Activated naive CD4-positive, alpha-beta T cell treated with anti-CD3 and anti-CD28 coated beads for 36 hours (primary cell): ENCODE results near the gene C19orf67. TPM values are rescaled to one million over a fixed set of nuclear protein-coding genes. Genes with fewer than 3 reads are reported as not detected.

Experiments used
- CTCF ChIA-PET: fragments of 350-600 bp; sonication (Branson Sonifier 250); formaldehyde crosslinking; loops from one replicate; lab custom pipeline; 2021; ENCODE audit warnings: antibody characterized with exemption; lab: Charles Lee
- DNase-seq: peaks from one replicate; pipeline ENCODE4 v3.0.0-alpha.2; 2020
- H3K27ac Mint-ChIP-seq: one replicate; pipeline ENCODE4 v1.8.0; 2021; ENCODE audit warnings: mild to moderate bottlenecking, mixed read lengths
- H3K27me3 Mint-ChIP-seq: one replicate; pipeline ENCODE4 v1.8.0; 2021; ENCODE audit warnings: low read depth, mixed read lengths
- H3K36me3 Mint-ChIP-seq: one replicate; pipeline ENCODE4 v1.8.0; 2021; ENCODE audit warnings: low read depth, mixed read lengths
- H3K4me1 Mint-ChIP-seq: one replicate; pipeline ENCODE4 v1.8.0; 2021; ENCODE audit warnings: low read depth, mixed read lengths
- H3K4me3 Mint-ChIP-seq: one replicate; pipeline ENCODE4 v1.8.0; 2021; ENCODE audit warnings: mild to moderate bottlenecking, moderate library complexity, mixed read lengths
- H3K9me3 Mint-ChIP-seq: one replicate; pipeline ENCODE4 v1.8.0; 2021; ENCODE audit warnings: mixed read lengths
- intact Hi-C: fragments of 100-400 bp; cut with micrococcal nuclease; formaldehyde crosslinking; loops from one replicate; pipeline ENCODE4 v1.15.1; 2023
- total RNA-seq, 2 experiments: library from RNA; stranded (reverse); gene quantifications; one replicate each; pipeline ENCODE4 v1.2.3, GENCODE V29; 2021

C19orf67 gene
- total RNA-seq, 2 experiments from 2014 or later: not detected

DNA sequence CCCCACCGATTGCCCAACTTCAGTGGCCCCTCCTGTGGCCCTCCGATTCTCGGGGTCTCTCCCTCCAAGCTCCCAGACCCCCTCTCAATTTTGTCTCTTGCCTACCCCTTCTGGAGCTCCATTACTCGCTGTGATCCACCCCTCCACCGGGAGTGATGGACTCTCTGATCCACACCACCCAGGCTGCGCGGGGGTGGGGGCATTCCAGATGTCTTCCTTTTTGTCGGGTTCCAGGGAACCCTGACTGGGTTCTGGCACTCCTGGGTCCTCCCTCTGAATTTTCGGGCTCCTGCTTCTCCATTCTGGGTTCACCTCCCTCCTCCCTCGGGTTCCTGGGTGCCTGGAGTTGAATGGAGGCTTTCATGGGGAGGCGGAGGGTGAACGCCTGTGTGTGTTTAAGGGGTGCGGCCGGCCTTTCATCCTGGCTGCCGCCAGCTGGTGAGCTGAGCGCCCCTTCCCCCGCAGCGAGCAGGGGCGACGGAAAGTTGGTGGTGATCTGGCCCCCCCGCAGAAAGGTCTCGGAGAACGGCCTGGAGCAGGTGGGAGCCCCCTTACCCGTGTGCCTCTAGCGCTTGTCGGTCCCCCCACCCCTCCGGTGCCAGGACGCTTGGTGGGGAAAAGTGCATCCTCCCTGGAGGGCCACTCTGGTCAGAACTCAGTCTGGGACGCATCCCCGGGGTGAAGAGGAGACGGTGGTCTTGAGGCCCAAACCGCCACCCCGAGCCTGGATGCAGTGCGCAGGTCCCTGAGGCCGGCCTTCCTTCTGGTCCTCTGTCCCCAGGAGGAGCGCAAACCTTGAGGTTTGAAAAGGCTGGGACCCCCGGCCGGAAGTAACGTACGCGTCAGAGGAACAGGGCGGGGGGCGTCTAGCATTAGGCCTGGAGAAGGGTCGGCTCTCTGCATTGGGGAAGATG, 11.4 kb downstream of the C19orf67 start:
- peaks cover 4% of the 10 kb centered on the region for H3K27me3 Mint-ChIP-seq
- H3K36me3 Mint-ChIP-seq: no peaks in the 10 kb centered on the region
- H3K4me3 Mint-ChIP-seq: peak overlapping the region; percentile 80
- H3K27ac Mint-ChIP-seq: no peak overlapping the region
- DNase-seq: peak; percentile 40
- H3K9me3 Mint-ChIP-seq: no peaks in the 10 kb centered on the region
- intact Hi-C loops: loop anchor here (1.0 to 5.0 kb wide), 6 partner anchors 7 to 122 kb away; partner anchors contain the start of gene DCAF15
- peaks cover 10% of the 10 kb centered on the region for H3K4me1 Mint-ChIP-seq
- CTCF ChIA-PET: interaction anchor here (0.6 to 2.4 kb wide), 15 partner anchors 8 to 195 kb away, joined by 3 to 13 read pairs (median 3); no protein-coding TSS in a partner anchor

DNA sequence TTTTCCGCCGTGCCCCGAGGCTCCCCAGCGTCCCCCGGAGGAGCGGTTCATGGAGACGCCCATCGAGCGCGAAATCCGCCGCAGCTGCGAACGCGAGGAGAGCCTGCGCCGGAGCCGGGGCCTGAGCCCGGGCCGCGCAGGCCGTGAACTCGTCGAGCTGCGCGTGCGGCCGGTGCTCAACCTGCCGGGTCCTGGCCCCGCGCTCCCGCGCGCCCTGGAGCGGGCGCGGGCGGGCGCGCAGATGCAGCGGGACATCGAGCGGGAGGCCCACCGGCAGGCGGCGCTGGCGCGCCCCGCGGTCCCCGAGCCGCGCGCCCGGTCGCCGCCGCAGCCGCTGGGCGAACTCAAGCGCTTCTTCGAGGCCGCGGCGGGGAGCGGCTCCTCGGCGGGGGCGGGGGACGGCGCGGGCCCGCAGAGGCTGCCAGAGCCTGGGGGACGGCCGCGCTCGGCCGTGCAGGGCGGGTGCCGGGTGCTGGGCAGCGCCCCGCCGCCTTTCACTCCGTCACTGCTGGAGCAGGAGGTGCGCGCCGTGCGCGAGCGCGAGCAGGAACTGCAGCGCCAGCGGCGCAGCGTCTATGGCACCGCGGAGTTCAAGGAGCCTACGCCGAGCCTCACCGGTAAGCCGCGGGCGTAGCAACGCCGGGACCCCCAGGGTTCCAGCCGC, 12.2 kb downstream of the C19orf67 start:
- H3K4me3 Mint-ChIP-seq: peak overlapping the region; percentile 80
- no peak overlapping the region for H3K27ac Mint-ChIP-seq
- peaks cover 4% of the 10 kb centered on the region for H3K27me3 Mint-ChIP-seq
- H3K4me1 Mint-ChIP-seq: peaks cover 10% of the 10 kb centered on the region
- intact Hi-C loops: loop anchor here (1.0 to 5.0 kb wide), 5 partner anchors 8 to 121 kb away; partner anchors contain the start of gene DCAF15
- no peaks in the 10 kb centered on the region for H3K9me3 Mint-ChIP-seq
- H3K36me3 Mint-ChIP-seq: no peaks in the 10 kb centered on the region
- CTCF ChIA-PET: interaction anchor here (0.7 to 2.4 kb wide), 16 partner anchors 9 to 194 kb away, joined by 3 to 13 read pairs (median 3); partner anchors contain the start of gene ASF1B
- peak; percentile 75 for DNase-seq

DNA sequence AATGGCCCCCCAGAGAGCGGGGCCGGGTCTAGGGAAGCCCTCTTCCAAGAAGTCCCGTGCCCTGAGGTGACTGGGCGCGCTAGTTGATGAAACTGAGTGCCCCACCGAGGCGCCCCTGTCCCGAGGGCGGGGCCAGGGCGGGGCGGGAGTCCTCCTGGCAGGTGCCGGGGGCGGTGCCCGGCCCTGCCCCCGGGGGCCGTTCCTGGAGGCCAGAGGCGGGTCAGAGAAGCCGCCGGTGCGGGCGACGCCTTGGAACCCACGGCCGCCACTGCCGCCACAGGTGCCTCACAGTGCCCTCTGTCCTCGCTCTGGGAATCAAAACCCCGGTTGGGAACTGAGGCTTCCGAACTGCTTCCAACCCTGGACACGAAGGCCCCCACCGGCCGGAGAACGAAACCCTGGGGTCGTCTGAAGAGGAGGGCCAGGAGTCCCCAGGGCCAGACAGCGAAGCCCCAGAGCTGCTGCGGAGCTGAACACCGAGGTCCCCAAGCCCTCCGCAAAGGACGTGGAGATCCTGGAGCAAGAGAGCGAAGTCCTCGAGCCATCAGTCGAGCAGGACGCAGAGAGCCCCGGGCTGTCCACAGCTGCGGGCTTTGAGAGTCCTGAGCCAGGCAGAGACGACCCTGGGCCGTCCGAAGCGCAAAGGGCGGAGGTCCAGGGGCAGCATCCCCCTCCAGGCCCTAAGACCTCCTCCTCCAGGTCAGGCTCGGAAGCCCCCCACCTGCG, 12.9 kb downstream of the C19orf67 start, which contains the start of gene MISP3:
MISP3 (plus strand) TSS at position 252 of the 726 bp plus-strand sequence. CDS start 524 bp downstream, outside the sequence.
- H3K4me3 Mint-ChIP-seq: peak within 1 kb of the TSS; percentile 80
- H3K36me3 Mint-ChIP-seq: no peaks in the 10 kb centered on the region
- H3K4me1 Mint-ChIP-seq: peaks cover 10% of the 10 kb centered on the region
- H3K9me3 Mint-ChIP-seq: no peaks in the 10 kb centered on the region
- H3K27ac Mint-ChIP-seq: no peak within 1 kb of the TSS
- CTCF ChIA-PET: interaction anchor here (0.8 to 4.6 kb wide), 16 partner anchors 10 to 214 kb away, joined by 3 to 55 read pairs (median 4); partner anchors contain the start of genes ASF1B, BRME1, CC2D1A and PALM3
- peaks cover 4% of the 10 kb centered on the region for H3K27me3 Mint-ChIP-seq
- peak; percentile 30 for DNase-seq
- intact Hi-C loops: loop anchor here (1.0 to 5.0 kb wide), 5 partner anchors 9 to 120 kb away; partner anchors contain the start of gene DCAF15

DNA sequence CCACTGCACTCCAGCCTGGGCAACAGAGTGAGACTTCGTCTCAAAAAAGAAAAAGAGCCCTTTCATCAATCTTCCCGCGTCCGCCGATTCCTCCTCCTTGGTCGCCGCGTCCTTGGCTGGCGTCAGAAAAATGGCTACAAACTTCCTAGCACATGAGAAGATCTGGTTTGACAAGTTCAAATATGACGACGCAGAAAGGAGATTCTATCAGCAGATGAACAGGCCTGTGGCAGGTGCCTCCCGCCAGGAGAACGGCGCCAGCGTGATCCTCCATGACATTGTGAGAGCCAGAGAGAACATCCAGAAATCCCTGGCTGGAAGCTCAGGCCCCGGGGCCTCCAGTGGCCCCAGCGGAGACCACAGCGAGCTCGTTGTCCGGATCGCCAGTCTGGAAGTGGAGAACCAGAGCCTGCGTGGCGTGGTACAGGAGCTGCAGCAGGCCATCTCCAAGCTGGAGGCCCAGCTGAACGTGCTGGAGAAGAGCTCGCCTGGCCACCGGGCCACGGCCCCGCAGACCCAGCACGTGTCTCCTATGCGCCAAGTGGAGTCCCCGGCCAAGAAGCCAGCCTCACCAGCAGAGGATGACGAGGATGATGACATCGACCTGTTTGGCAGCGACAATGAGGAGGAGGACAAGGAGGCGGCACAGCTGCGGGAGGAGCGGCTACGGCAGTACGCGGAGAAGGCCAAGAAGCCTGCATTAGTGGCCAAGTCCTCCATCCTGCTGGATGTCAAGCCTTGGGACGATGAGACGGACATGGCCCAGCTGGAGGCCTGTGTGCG, 15.1 kb downstream of the C19orf67 start:
- no peak overlapping the region for H3K27ac Mint-ChIP-seq
- no peak for DNase-seq
- H3K4me3 Mint-ChIP-seq: no peak overlapping the region
- H3K27me3 Mint-ChIP-seq: peaks cover 4% of the 10 kb centered on the region
- intact Hi-C loops: loop anchor here (5.0 kb wide), 1 partner anchor 118 kb away; the partner anchor contains the start of gene DCAF15
- CTCF ChIA-PET: interaction anchor here (0.6 to 4.6 kb wide), 11 partner anchors 8 to 292 kb away, joined by 3 to 55 read pairs (median 3); partner anchors contain the start of genes ASF1B and PALM3
- peaks cover 10% of the 10 kb centered on the region for H3K4me1 Mint-ChIP-seq
- no peaks in the 10 kb centered on the region for H3K9me3 Mint-ChIP-seq
- H3K36me3 Mint-ChIP-seq: no peaks in the 10 kb centered on the region

DNA sequence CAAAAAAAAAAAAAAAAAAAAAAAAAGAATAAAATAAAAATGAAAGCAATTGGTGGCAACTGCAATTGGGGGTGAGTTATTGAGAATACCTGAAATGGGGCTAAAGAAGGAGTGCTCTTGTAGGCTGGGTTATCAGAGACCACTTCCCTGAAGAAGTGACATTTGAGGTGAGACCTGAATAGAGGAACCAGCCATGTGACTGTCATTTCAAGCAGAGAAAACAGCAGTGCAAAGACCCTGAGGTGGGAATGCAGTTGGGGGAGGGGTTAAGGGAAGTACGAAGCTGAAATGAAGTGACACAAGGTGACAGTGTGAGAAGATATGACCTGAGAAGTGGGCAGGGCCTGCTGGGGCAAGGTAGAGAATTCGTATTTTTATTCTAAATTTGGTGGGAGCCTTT, 19.4 kb downstream of the C19orf67 start:
- no peak overlapping the region for H3K27ac Mint-ChIP-seq

DNA sequence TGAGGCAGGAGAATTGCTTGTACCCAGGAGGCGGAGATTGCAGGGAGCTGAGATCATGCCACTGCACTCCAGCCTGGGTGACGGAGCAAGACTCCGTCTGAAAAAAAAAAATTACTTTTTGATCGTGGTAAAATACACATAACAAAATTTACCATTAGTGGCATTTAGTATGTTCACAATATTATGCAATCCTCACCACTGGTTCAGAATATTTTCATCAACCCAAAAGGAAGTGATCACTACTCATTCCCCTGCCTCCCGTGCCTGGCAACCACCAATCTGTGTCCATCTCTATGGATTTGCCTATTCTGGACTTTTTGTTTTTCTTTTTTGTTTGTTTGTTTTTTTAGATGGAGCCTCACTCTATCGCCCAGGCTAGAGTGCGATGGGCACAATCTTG, 22.5 kb downstream of the C19orf67 start:
- H3K27ac Mint-ChIP-seq: no peak overlapping the region
- no peaks in the 10 kb centered on the region for H3K36me3 Mint-ChIP-seq
- H3K27me3 Mint-ChIP-seq: peaks cover 28% of the 10 kb centered on the region
- no peak for DNase-seq
- H3K4me1 Mint-ChIP-seq: peaks cover 12% of the 10 kb centered on the region
- no peak overlapping the region for H3K4me3 Mint-ChIP-seq
- intact Hi-C loops: no loop called here
- CTCF ChIA-PET: interaction anchor here (0.7 to 1.2 kb wide), 3 partner anchors 8 to 10 kb away, joined by 3 to 4 read pairs (median 3); no protein-coding TSS in a partner anchor
- no peaks in the 10 kb centered on the region for H3K9me3 Mint-ChIP-seq

More for the DNA sequence above, 19.4 kb downstream of the C19orf67 start:
- no peaks in the 10 kb centered on the region for H3K36me3 Mint-ChIP-seq
- intact Hi-C loops: no loop called here
- no peaks in the 10 kb centered on the region for H3K4me1 Mint-ChIP-seq
- no peak for DNase-seq
- H3K4me3 Mint-ChIP-seq: no peak overlapping the region
- H3K9me3 Mint-ChIP-seq: no peaks in the 10 kb centered on the region
- H3K27me3 Mint-ChIP-seq: peaks cover 4% of the 10 kb centered on the region
- CTCF ChIA-PET: interaction anchor here (0.6 to 1.0 kb wide), 3 partner anchors 23 to 187 kb away, joined by 3 to 4 read pairs (median 3); no protein-coding TSS in a partner anchor

DNA sequence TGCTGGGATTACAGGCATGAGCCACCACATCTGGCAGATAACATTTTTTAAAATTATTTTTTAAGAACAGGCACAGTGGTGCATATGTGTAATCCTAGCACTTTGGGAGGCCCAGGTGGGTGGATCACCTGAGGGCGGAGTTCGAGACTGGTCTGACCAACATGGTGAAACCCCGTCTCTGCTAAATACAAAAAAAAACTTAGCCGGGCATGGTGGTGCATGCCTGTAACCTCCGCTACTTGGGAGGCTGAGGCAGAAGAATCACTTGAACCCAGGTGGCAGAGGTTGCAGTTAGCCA, 23.1 kb downstream of the C19orf67 start:
- DNase-seq: no peak
- CTCF ChIA-PET: interaction anchor here (0.7 to 1.2 kb wide), 2 partner anchors 9 to 10 kb away, joined by 3 read pairs; no protein-coding TSS in a partner anchor
- peaks cover 17% of the 10 kb centered on the region for H3K4me1 Mint-ChIP-seq
- peaks cover 33% of the 10 kb centered on the region for H3K27me3 Mint-ChIP-seq
- H3K4me3 Mint-ChIP-seq: no peak overlapping the region
- intact Hi-C loops: no loop called here
- no peaks in the 10 kb centered on the region for H3K36me3 Mint-ChIP-seq
- no peak overlapping the region for H3K27ac Mint-ChIP-seq
- no peaks in the 10 kb centered on the region for H3K9me3 Mint-ChIP-seq

DNA sequence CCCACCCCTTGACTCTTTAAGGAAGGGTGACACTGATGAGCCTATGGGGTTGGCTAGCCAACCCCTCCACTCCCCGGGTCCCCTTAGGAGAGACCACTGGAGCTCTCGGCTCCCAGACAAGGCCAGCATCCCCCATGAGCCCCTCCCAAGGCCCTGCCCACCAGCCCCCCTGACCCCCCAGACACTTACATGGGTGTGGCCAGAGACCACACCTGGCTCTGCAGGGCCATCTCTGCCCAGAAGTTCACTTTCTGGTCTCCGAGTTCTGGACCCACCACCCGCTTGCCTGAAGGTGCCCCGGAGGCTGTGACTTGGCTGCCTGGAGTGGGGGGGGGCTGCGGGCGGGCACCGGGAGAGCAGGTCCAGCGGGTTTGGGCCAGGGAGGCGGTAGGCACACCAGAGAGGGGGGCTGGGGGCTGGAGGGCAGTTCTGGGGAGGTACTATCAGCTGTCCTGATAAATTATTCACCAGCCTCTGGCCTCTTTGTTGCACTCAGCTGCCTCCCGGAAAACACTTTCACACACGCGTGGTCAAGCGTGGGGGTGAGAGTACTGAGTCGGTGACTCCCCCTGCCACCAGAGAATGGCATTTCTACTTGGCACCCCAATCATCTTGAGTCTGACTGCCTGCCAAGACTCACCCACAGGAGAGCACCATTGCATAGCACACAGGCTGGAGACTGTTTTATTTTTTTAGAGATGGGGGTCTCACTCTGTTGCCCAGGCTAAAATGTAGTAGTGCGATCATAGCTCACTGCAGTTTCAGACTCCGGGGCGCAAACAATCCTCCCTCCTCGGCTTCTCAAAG, 23.6 kb downstream of the C19orf67 start, which contains the start of gene PALM3:
PALM3 (minus strand) TSS at position 326 of the 807 bp plus-strand sequence; CDS start at position 230, 96 bp downstream.
- Mint-ChIP-seq H3K4me3 (no peak within 1 kb of the TSS), H3K9me3 (no peaks in the 10 kb centered on the region), H3K27ac (no peak within 1 kb of the TSS), H3K27me3 (peaks cover 34% of the 10 kb centered on the region), H3K4me1 (peaks cover 17% of the 10 kb centered on the region), H3K36me3 (no peaks in the 10 kb centered on the region)
- CTCF ChIA-PET: interaction anchor here (1.2 kb wide), 1 partner anchor 10 kb away, joined by 3 read pairs; no protein-coding TSS in a partner anchor
- DNase-seq: no peak
- intact Hi-C loops: no loop called here

DNA sequence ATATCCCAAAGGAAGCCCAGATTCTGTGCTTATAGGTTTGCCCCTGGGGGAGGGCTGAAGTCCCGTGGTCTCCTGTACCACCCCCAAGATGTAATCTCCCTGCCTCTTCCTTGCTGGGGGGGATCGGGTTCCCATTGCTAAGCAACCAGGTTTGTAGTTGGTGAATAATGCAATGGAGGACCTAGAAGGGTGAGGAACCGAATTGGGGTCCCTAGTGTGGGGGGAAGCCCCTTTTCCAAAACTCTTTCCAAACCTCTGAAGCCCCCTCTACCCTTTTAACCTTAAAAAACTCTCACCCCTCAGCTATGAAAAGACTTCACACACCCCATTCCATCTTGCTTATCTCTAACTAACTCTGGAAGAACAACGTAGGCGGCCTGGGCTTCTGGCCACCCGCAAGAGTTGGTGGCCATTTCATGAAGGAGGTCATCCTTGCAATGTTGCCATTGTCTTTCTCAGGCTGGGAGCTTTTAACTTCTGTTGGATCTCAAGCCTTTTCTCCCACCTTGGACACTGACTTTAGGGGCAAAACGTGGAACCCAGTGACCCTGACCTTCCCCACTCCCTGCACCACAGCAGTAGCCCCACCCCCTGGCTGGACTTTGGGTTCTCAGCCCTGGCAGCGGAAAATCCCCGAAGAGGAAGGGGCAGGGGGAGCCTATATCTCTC, 24.4 kb downstream of the C19orf67 start:
- peaks cover 17% of the 10 kb centered on the region for H3K4me1 Mint-ChIP-seq
- no peaks in the 10 kb centered on the region for H3K36me3 Mint-ChIP-seq
- no peak overlapping the region for H3K4me3 Mint-ChIP-seq
- no peak overlapping the region for H3K27ac Mint-ChIP-seq
- intact Hi-C loops: no loop called here
- no peak for DNase-seq
- no peaks in the 10 kb centered on the region for H3K9me3 Mint-ChIP-seq
- H3K27me3 Mint-ChIP-seq: peaks cover 37% of the 10 kb centered on the region
- CTCF ChIA-PET: interaction anchor here (1.2 to 5.9 kb wide), 6 partner anchors 9 to 182 kb away, joined by 3 to 55 read pairs (median 12); partner anchors contain the start of gene MISP3
